B cell (primary cell): ENCODE measurements around the gene PHF13. TPM values are rescaled to one million over a fixed set of nuclear protein-coding genes. Genes with fewer than 3 reads are reported as not detected.

Experiments used
- ATAC-seq: fragments of 200-7000 bp; cut with Tn5 transposase; one replicate; pipeline ENCODE4 v1.10.0; 2021; ENCODE audit warnings: low read depth, mild to moderate bottlenecking, moderate number of reproducible peaks, moderate library complexity
- CTCF ChIA-PET: fragments of 350-600 bp; sonication (Branson Sonifier 250); formaldehyde crosslinking; loops from one replicate; lab custom pipeline; 2021; ENCODE audit warnings: antibody characterized with exemption, inconsistent platforms; lab: Charles Lee
- POLR2A ChIA-PET: fragments of 350-600 bp; sonication (Branson Sonifier 250); formaldehyde crosslinking; loops from one replicate; lab custom pipeline; 2021; ENCODE audit warnings: antibody characterized with exemption; lab: Charles Lee
- DNase-seq: peaks from one replicate; pipeline ENCODE4 v3.0.0; 2013
- H2AFZ ChIP-seq: 2 replicates; pipeline ENCODE4 v1.6.1; 2012; ENCODE audit warnings: mild to moderate bottlenecking, low read depth, low read length; ENCODE audit not compliant: insufficient read depth, poor library complexity, severe bottlenecking
- H3K27ac ChIP-seq, 2 donors: 1 replicate in 1 of 2; 2 replicates in 1 of 2; pipeline ENCODE4 v1.5.1; 2012 to 2013; ENCODE audit warnings: low read length in 2 of 2, mild to moderate bottlenecking in 2 of 2, moderate library complexity in 1 of 2
- H3K27me3 ChIP-seq, 4 experiments: fragments of 200-600 bp in 1 of 4; sonication (generic) in 1 of 4; replicated peaks in 1 of 4; 1 replicate in 2 of 4; 2 replicates in 2 of 4; pipeline versions ENCODE4 v1.6.1 to v1.7.0; 2013 to 2016; ENCODE audit warnings: low read length in 3 of 4, mild to moderate bottlenecking in 2 of 4, mixed read lengths in 1 of 4, moderate library complexity in 1 of 4; ENCODE audit not compliant: insufficient read depth in 4 of 4, control insufficient read depth in 3 of 4; ENCODE audit errors: control extremely low read depth in 1 of 4
- H3K36me3 ChIP-seq, 2 experiments: replicated peaks in 1 of 2; 1 replicate in 1 of 2; 2 replicates in 1 of 2; pipeline versions ENCODE4 v1.6.1 to v1.7.1; 2013; ENCODE audit warnings: low read length in 1 of 2; ENCODE audit not compliant: insufficient read depth in 2 of 2, control insufficient read depth in 1 of 2; ENCODE audit errors: control extremely low read depth in 1 of 2, extremely low read depth in 1 of 2
- H3K4me1 ChIP-seq, 2 donors: fragments of 200-600 bp in 1 of 2; sonication (generic) in 1 of 2; 1 replicate in 1 of 2; 2 replicates in 1 of 2; pipeline versions ENCODE4 v1.5.1 to v1.6.1; 2013 to 2017; ENCODE audit warnings: low read length in 2 of 2; ENCODE audit not compliant: control insufficient read depth in 2 of 2, insufficient read depth in 2 of 2
- H3K4me2 ChIP-seq: replicated peaks from 2 replicates; pipeline ENCODE3; 2012; ENCODE audit warnings: mild to moderate bottlenecking, low read depth, low read length; ENCODE audit not compliant: poor library complexity, severe bottlenecking
- H3K4me3 ChIP-seq, 5 experiments: fragments of 200-600 bp in 1 of 5; sonication (generic) in 1 of 5; 1 replicate in 3 of 5; 2 replicates in 2 of 5; pipeline versions ENCODE4 v1.5.1 to v1.7.0; 2011 to 2016; ENCODE audit warnings: low read length in 4 of 5, mild to moderate bottlenecking in 4 of 5, low read depth in 2 of 5, control low read depth in 1 of 5, moderate library complexity in 1 of 5; ENCODE audit not compliant: insufficient read depth in 1 of 5; ENCODE audit errors: control extremely low read depth in 1 of 5, extremely low read depth in 1 of 5
- H3K79me2 ChIP-seq: fragments of 200-600 bp; sonication (generic); one replicate; pipeline ENCODE4 v1.6.0; 2016; ENCODE audit warnings: low read length; ENCODE audit not compliant: control insufficient read depth, insufficient read depth
- H3K9ac ChIP-seq: fragments of 200-600 bp; sonication (generic); 2 replicates; pipeline ENCODE4 v1.6.1; 2017; ENCODE audit warnings: mild to moderate bottlenecking, low read length, moderate library complexity
- H3K9me3 ChIP-seq, 3 donors: one replicate each; pipeline versions ENCODE4 v1.6.1 to v1.7.1; 2013; ENCODE audit warnings: low read length in 2 of 3; ENCODE audit not compliant: control insufficient read depth in 2 of 3, insufficient read depth in 1 of 3; ENCODE audit errors: control extremely low read depth in 1 of 3
- H4K20me1 ChIP-seq: 2 replicates; pipeline ENCODE4 v1.6.0; 2012; ENCODE audit warnings: mild to moderate bottlenecking, low read length; ENCODE audit not compliant: insufficient read depth, control insufficient read depth, poor library complexity, severe bottlenecking
- H3K27ac Mint-ChIP-seq: one replicate; pipeline ENCODE4 v1.8.0; 2021; ENCODE audit warnings: mixed read lengths
- H3K27me3 Mint-ChIP-seq: one replicate; pipeline ENCODE4 v1.8.0; 2021; ENCODE audit warnings: mixed read lengths
- H3K4me1 Mint-ChIP-seq: one replicate; pipeline ENCODE4 v1.8.0; 2021; ENCODE audit warnings: mixed read lengths
- H3K4me3 Mint-ChIP-seq: one replicate; pipeline ENCODE4 v1.8.0; 2021; ENCODE audit warnings: mixed read lengths
- H3K9me3 Mint-ChIP-seq: one replicate; pipeline ENCODE4 v1.8.0; 2022; ENCODE audit warnings: mixed read lengths; ENCODE audit not compliant: insufficient read depth
- EZH2 ChIP-seq: IDR thresholded peaks from 2 replicates; pipeline ENCODE4 v1.6.1; 2012; ENCODE audit warnings: borderline replicate concordance, low read depth, mild to moderate bottlenecking, moderate library complexity, low read length; ENCODE audit not compliant: insufficient read depth, poor library complexity, severe bottlenecking
- WGBS: methylation state at CpG from one replicate; pipeline ENCODE4 v1.1.5; 2013; ENCODE audit warnings: missing lambda C conversion rate; ENCODE audit not compliant: insufficient coverage; 5-methylcytosine and 5-hydroxymethylcytosine counted together
- intact Hi-C: fragments of 100-400 bp; cut with micrococcal nuclease; formaldehyde crosslinking; loops from one replicate; pipeline ENCODE4 v1.10.0; 2022
- polyA plus RNA-seq: library from polyadenylated mRNA; depleted of rRNA; stranded (reverse); fragments of >200 nt; gene quantifications from 2 replicates; pipeline ENCODE4 v1.2.3, GENCODE V29; 2012
- total RNA-seq, 2 donors: library from RNA; stranded (reverse); fragments of 120-200 nt in 1 of 2; gene quantifications; 1 replicate in 1 of 2; 2 replicates in 1 of 2; pipeline versions ENCODE4 v1.2.3 to v1.2.4, GENCODE V29; 2013 to 2022
- TF ChIP-seq, protein P1 (sequence below): fragments of 200-600 bp; IDR thresholded peaks from one replicate; pipeline ENCODE4 v1.8.0; 2022; ENCODE audit warnings: antibody characterized with exemption, mild to moderate bottlenecking

The PHF13 gene
- total and polyA plus RNA-seq, 2 donors (not counting 1 experiment from before 2014, with no cell fraction given): 5.3 to 11.0 TPM

DNA sequence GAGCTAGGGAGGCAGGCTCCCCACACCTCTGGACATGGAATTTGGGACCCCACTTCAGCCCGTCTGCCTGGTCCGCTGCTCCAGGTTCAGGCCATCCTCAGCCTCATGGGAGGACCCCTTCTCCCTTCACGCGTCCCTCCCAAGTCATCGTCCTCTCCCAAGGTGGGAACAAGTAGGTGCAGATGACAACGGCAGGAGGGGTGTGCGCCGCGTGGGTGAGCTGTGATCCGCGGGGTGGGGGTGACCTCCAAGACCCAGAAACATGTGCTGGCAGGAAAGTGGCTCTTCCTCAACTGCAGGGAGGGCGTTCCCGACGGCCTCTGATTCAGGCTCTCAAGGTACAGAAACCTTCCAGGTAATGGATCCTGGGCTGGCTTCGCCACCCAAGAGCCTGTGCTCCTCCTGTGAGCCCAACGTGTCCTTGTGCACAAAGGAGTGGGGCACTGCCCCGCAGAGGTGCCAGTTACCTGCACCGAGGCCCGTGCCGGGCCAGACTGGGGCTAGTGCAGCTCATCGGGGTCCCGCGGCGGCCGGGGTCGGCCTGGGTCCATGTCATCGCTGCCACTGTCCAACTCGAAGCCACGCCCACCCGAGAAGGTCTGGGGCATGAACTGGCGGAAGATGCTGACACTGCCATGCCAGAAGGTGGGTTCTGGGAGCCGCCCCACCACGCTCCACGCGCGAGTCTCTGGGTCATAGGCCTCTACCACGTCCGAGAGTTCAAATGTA, 20.5 kb upstream of the PHF13 start:
- intact Hi-C loops: no loop called here
- no peaks in the 10 kb centered on the region for H3K27me3 Mint-ChIP-seq
- Histone ChIP-seq H4K20me1 (peaks cover 52% of the 10 kb centered on the region), H3K9ac (no peak overlapping the region), H3K79me2 (peaks cover 23% of the 10 kb centered on the region), H3K27ac (no peak overlapping the region), H3K27me3 (no peaks in the 10 kb centered on the region), H3K9me3 (no peaks in the 10 kb centered on the region), H3K36me3 (peaks cover 0 to 76% of the 10 kb centered on the region in 2 experiments), H3K4me1 (peaks cover 0 to 11% of the 10 kb centered on the region in 2 donors), H2AFZ (no peak overlapping the region), H3K4me3 (no peak overlapping the region), H3K4me2 (no peak overlapping the region)
- POLR2A ChIA-PET: interaction anchor here (0.6 kb wide), 1 partner anchor 31 kb away, joined by 6 read pairs; no protein-coding TSS in a partner anchor
- no peak overlapping the region for H3K4me3 Mint-ChIP-seq
- TF ChIP-seq, protein P1, sequence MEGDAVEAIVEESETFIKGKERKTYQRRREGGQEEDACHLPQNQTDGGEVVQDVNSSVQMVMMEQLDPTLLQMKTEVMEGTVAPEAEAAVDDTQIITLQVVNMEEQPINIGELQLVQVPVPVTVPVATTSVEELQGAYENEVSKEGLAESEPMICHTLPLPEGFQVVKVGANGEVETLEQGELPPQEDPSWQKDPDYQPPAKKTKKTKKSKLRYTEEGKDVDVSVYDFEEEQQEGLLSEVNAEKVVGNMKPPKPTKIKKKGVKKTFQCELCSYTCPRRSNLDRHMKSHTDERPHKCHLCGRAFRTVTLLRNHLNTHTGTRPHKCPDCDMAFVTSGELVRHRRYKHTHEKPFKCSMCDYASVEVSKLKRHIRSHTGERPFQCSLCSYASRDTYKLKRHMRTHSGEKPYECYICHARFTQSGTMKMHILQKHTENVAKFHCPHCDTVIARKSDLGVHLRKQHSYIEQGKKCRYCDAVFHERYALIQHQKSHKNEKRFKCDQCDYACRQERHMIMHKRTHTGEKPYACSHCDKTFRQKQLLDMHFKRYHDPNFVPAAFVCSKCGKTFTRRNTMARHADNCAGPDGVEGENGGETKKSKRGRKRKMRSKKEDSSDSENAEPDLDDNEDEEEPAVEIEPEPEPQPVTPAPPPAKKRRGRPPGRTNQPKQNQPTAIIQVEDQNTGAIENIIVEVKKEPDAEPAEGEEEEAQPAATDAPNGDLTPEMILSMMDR: no peak
- no peak for TF ChIP-seq EZH2
- no peaks in the 10 kb centered on the region for H3K9me3 Mint-ChIP-seq
- 97% methylated on average over 34 of the region's 38 CpGs for WGBS
- H3K27ac Mint-ChIP-seq: no peak overlapping the region
- no peak for DNase-seq
- no peak for ATAC-seq
- peaks cover 6% of the 10 kb centered on the region for H3K4me1 Mint-ChIP-seq
- CTCF ChIA-PET: no interaction called here

DNA sequence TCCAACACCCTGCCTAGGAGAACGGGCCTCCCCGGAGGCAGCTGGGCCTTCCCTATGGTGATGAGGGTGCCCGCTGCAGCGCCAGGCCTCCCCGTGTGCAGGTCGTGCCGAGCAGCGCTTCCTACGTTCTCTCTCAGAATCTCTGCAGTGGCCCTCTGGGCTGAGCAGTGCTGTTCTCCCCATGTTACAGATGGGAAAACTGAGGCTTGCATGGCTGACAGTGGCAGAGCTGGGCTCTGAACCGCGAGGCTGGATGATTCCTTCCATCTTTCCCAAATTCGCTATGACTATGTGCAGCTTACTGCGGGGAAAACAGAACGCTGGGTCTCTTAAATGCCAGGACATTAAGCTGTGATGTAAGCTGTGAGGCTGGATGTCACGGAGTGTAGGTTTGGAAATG, 19.7 kb upstream of the PHF13 start:
- Mint-ChIP-seq H3K4me1 (peaks cover 8% of the 10 kb centered on the region), H3K9me3 (no peaks in the 10 kb centered on the region), H3K27ac (no peak overlapping the region), H3K27me3 (no peaks in the 10 kb centered on the region), H3K4me3 (no peak overlapping the region)
- no peak overlapping the region for H3K9ac ChIP-seq
- H3K9me3 ChIP-seq: no peaks in the 10 kb centered on the region
- WGBS: 98% methylated on average over 14 of the region's 15 CpGs
- no peaks in the 10 kb centered on the region for H3K27me3 ChIP-seq
- H2AFZ ChIP-seq: no peak overlapping the region
- no peak for ATAC-seq
- no peak overlapping the region for H3K4me3 ChIP-seq
- CTCF ChIA-PET: no interaction called here
- H4K20me1 ChIP-seq: peaks cover 51% of the 10 kb centered on the region
- peaks cover 30% of the 10 kb centered on the region for H3K79me2 ChIP-seq
- POLR2A ChIA-PET: no interaction called here
- no peak overlapping the region for H3K4me2 ChIP-seq
- no peak for DNase-seq
- H3K36me3 ChIP-seq: peaks cover 0 to 69% of the 10 kb centered on the region in 2 experiments
- TF ChIP-seq, protein P1: no peak
- no peak for TF ChIP-seq EZH2
- peaks cover under 1 to 11% of the 10 kb centered on the region in 2 donors for H3K4me1 ChIP-seq
- intact Hi-C loops: no loop called here
- H3K27ac ChIP-seq: no peak overlapping the region
